Progenitor cell of endocrine pancreas (in vitro differentiated cells): ENCODE results near the gene AIM2. TPM values are rescaled to one million over a fixed set of nuclear protein-coding genes. Genes with fewer than 3 reads are reported as not detected.

Experiments used
- DNase-seq: peaks from one replicate; pipeline ENCODE4 v3.0.0; 2021; ENCODE audit warnings: low spot score; ENCODE audit not compliant: unreplicated experiment
- H3K27ac Mint-ChIP-seq: 2 replicates; pipeline ENCODE4 v1.8.0; 2021; ENCODE audit warnings: mild to moderate bottlenecking, moderate library complexity, mixed read lengths
- H3K27me3 Mint-ChIP-seq: 2 replicates; pipeline ENCODE4 v1.8.0; 2021; ENCODE audit warnings: mixed read lengths
- H3K36me3 Mint-ChIP-seq: 2 replicates; pipeline ENCODE4 v1.8.0; 2022; ENCODE audit warnings: mixed read lengths; ENCODE audit not compliant: insufficient read depth
- H3K4me1 Mint-ChIP-seq: 2 replicates; pipeline ENCODE4 v1.8.0; 2021; ENCODE audit warnings: low read depth, mixed read lengths
- H3K4me3 Mint-ChIP-seq: 2 replicates; pipeline ENCODE4 v1.8.0; 2021; ENCODE audit warnings: low read depth, mild to moderate bottlenecking, moderate library complexity, mixed read lengths
- H3K9me3 Mint-ChIP-seq: 2 replicates; pipeline ENCODE4 v1.8.0; 2021; ENCODE audit warnings: low read depth, mixed read lengths
- total RNA-seq: library from RNA; stranded (reverse); gene quantifications from 2 replicates; pipeline ENCODE4 v1.2.1, GENCODE V29; 2021
- TF ChIP-seq, protein P1 (sequence below): fragments of 200-600 bp; sonication (generic); IDR thresholded peaks from one replicate; pipeline ENCODE4 v1.5.0; 2021; ENCODE audit warnings: antibody characterized with exemption, mild to moderate bottlenecking; ENCODE audit not compliant: unreplicated experiment

AIM2 gene
- total RNA-seq, 1 donor from 2014 or later: 2.1 TPM

DNA sequence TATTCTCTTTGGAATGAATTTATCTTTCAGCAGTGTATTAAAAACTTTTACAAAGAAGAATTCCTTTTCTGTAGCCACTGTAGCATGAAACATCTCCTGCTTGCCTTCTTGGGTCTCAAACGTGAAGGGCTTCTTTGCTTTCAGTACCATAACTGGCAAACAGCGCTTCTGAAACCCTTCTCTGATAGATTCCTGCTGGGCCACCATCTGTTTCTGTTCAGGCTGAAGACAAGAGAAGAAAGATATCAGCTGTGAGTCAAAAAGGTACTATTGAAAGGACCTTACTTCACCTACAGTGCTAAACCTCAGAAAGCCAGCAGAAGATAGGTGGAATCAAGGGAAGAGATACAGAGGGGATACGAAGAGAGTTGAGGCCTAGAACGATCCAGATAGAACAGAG, 10.5 kb downstream of the AIM2 start:
- Mint-ChIP-seq H3K4me1 (peaks cover 6% of the 10 kb centered on the region), H3K27me3 (no peaks in the 10 kb centered on the region), H3K36me3 (no peaks in the 10 kb centered on the region), H3K9me3 (no peaks in the 10 kb centered on the region), H3K27ac (no peak overlapping the region), H3K4me3 (no peak overlapping the region)
- TF ChIP-seq, protein P1, sequence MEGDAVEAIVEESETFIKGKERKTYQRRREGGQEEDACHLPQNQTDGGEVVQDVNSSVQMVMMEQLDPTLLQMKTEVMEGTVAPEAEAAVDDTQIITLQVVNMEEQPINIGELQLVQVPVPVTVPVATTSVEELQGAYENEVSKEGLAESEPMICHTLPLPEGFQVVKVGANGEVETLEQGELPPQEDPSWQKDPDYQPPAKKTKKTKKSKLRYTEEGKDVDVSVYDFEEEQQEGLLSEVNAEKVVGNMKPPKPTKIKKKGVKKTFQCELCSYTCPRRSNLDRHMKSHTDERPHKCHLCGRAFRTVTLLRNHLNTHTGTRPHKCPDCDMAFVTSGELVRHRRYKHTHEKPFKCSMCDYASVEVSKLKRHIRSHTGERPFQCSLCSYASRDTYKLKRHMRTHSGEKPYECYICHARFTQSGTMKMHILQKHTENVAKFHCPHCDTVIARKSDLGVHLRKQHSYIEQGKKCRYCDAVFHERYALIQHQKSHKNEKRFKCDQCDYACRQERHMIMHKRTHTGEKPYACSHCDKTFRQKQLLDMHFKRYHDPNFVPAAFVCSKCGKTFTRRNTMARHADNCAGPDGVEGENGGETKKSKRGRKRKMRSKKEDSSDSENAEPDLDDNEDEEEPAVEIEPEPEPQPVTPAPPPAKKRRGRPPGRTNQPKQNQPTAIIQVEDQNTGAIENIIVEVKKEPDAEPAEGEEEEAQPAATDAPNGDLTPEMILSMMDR: no peak
- DNase-seq: no peak

DNA sequence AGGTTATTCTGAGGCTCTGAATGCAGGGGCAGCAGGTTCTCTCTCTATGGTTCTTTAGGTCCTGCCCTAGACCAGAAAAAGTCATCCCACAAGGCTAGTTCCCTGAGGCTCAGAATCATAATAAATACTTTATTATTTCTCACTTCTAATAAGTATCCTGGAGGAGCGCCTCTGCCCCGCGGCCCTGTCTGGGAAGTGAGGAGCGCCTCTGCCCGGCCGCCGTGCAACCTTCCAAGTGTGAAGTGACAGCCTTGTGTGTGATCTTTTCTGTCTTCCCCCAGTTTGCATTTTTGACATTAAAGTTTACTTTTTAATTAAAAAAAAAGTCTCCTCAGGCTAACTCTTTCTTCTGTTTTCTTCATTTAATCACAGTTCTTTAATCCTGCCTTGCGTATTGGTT, 11.5 kb downstream of the AIM2 start:
- TF ChIP-seq, protein P1: no peak
- peaks cover 6% of the 10 kb centered on the region for H3K4me1 Mint-ChIP-seq
- no peak overlapping the region for H3K27ac Mint-ChIP-seq
- DNase-seq: no peak
- no peaks in the 10 kb centered on the region for H3K27me3 Mint-ChIP-seq
- no peaks in the 10 kb centered on the region for H3K36me3 Mint-ChIP-seq
- H3K4me3 Mint-ChIP-seq: no peak overlapping the region
- H3K9me3 Mint-ChIP-seq: no peaks in the 10 kb centered on the region

DNA sequence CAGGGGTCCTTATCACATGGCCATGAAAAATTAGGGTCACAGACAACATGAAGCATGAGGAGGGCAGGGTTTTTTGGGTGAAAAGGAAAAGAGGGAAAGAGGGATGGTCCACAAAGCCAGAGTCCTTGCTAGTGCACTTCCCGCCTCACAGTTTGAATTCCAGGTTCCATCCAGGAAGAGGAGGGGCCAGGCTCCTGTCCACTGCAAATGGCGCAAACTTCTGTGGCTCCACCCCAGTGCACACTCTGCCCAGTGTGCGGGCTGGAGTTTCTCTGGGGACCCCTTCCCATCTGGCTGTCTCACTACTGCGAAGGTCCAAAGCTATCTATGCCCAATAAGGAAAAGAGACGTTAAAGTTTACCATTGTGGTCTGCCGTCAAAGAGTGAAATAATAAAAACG, 17.8 kb downstream of the AIM2 start:
- TF ChIP-seq, protein P1: no peak
- no peak overlapping the region for H3K4me3 Mint-ChIP-seq
- H3K4me1 Mint-ChIP-seq: peaks cover 2% of the 10 kb centered on the region
- no peaks in the 10 kb centered on the region for H3K9me3 Mint-ChIP-seq
- no peak overlapping the region for H3K27ac Mint-ChIP-seq
- no peaks in the 10 kb centered on the region for H3K27me3 Mint-ChIP-seq
- no peak for DNase-seq
- no peaks in the 10 kb centered on the region for H3K36me3 Mint-ChIP-seq

DNA sequence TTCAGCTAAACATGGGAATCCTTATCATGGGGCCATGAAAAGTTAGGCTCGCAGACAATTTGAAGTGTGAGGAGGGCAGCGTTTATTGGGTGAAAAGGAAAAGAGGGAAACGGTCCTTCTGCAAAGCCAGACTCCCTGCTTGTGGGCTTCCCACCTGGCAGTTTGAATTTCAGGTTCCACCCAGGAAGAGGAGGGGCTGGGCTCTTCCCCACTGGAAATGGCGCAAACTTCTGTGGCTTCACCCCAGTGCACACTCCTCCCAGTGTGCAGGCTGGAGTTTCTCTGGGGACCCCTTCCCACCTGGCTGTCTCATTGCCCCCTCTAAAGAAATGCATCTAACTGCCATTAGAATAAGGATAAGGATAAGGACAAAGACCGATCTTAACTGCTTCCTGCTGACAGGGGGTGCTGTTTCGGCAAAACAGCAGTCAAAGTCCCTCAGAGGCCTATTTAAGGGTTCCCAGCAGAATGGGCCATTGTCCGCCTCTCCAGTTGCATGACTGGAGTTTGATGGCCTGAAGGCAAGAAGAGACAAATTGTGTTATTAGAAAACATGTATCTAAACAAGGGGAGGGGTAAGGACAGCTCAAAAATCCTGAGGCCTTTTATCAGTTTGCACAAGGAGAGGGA, 20.4 kb downstream of the AIM2 start:
- no peak overlapping the region for H3K27ac Mint-ChIP-seq
- no peak for DNase-seq
- peaks cover 2% of the 10 kb centered on the region for H3K4me1 Mint-ChIP-seq
- TF ChIP-seq, protein P1: no peak
- no peaks in the 10 kb centered on the region for H3K27me3 Mint-ChIP-seq
- peaks cover 2% of the 10 kb centered on the region for H3K36me3 Mint-ChIP-seq
- no peaks in the 10 kb centered on the region for H3K9me3 Mint-ChIP-seq
- H3K4me3 Mint-ChIP-seq: no peak overlapping the region

DNA sequence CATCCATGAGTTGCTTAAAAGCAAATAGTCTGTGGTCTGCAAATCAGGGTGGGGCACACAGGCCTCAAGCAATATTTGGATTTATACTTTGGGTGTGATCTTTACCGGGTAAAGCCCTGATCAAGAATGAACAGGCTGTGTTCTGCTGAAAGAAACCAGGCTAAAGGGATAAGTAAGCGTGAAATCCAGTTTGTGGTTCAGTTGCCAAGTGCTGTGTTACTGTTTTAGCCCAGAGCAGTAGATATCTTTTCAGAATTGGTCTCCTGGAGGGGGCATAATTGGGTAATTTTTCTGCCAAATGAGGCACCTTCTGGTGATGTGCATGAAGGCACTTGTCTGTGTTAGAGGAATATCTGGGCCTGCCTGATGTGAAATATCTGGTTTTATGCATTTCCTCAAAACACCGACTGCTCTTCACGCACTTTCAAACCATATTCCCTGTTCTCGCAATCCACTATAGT, 21.4 kb downstream of the AIM2 start:
- Mint-ChIP-seq H3K27me3 (no peaks in the 10 kb centered on the region), H3K4me1 (peaks cover 2% of the 10 kb centered on the region), H3K9me3 (no peaks in the 10 kb centered on the region), H3K27ac (no peak overlapping the region), H3K36me3 (peaks cover 2% of the 10 kb centered on the region), H3K4me3 (no peak overlapping the region)
- DNase-seq: no peak
- TF ChIP-seq, protein P1: no peak
